BLaER1 (cell line): ENCODE measurements around the gene KIAA2012.

Experiments
- H3K27ac ChIP-seq: shearing (Covaris generic); formaldehyde crosslinking; 2 replicates; pipeline ENCODE4 v1.8.1; 2022
- H3K27me3 ChIP-seq: shearing (Covaris generic); formaldehyde crosslinking; 2 replicates; pipeline ENCODE4 v1.8.1; 2022
- H3K36me3 ChIP-seq: shearing (Covaris generic); formaldehyde crosslinking; 2 replicates; pipeline ENCODE4 v1.8.1; 2022
- H3K4me1 ChIP-seq: shearing (Covaris generic); formaldehyde crosslinking; 2 replicates; pipeline ENCODE4 v1.8.1; 2022
- H3K4me2 ChIP-seq: shearing (Covaris generic); formaldehyde crosslinking; 2 replicates; pipeline ENCODE4 v1.8.1; 2022
- H3K4me3 ChIP-seq: shearing (Covaris generic); formaldehyde crosslinking; 2 replicates; pipeline ENCODE4 v1.8.1; 2022
- H3K9ac ChIP-seq: shearing (Covaris generic); formaldehyde crosslinking; 2 replicates; pipeline ENCODE4 v1.8.1; 2022
- H3K9me3 ChIP-seq: shearing (Covaris generic); formaldehyde crosslinking; 2 replicates; pipeline ENCODE4 v1.8.1; 2022
- H4K20me1 ChIP-seq: shearing (Covaris generic); formaldehyde crosslinking; 2 replicates; pipeline ENCODE4 v1.8.1; 2022
- Cebpa-rat ChIP-seq: shearing (Covaris generic); IDR thresholded peaks from 2 replicates; pipeline ENCODE4 v1.8.1; 2022

KIAA2012 gene

DNA sequence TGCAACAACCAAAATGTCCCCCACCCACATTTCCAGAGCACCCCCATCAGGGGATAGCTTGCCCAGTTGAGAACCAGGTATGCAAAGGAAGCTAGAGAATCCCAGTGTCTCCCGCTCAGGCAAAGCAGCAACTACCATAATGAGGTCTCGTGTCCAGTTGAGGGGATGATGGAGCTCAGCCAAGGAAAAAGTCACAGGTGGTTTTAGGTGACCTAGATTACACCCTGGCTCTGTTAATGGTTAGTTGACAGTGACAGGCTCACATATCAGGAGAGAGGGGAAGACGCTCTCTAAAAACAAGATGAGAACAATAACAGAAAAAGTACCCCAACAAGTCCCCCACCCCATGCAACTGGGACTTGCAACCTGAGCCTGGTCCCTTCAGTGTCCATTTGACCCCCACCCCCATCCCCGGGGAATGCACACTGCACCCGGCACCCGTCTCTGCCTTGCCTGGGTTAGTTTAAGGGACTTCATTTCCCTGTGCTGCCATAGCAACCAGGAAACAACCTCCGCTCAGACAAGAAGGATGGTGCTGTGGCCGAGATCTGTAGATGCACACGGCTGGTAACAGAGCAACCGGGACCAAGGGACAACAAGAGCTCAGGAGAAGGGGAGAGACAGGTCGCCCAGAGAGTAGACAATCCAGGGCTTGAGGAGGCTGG is at the start of gene KIAA2012:
TSS of gene KIAA2012 (plus strand) at position 519 of the 665 bp plus-strand sequence. CDS start 373 bp downstream, outside the sequence.
- no peaks in the 10 kb centered on the region for H3K4me1 ChIP-seq
- H3K4me2 ChIP-seq = no peak within 1 kb of the TSS
- H3K4me3 ChIP-seq = no peak within 1 kb of the TSS
- no peaks in the 10 kb centered on the region for H3K36me3 ChIP-seq
- H3K27ac ChIP-seq = no peak within 1 kb of the TSS
- no peaks in the 10 kb centered on the region for H4K20me1 ChIP-seq
- H3K9me3 ChIP-seq = no peaks in the 10 kb centered on the region
- TF ChIP-seq Cebpa-rat = no peak
- H3K27me3 ChIP-seq = no peaks in the 10 kb centered on the region
- H3K9ac ChIP-seq = no peak within 1 kb of the TSS

DNA sequence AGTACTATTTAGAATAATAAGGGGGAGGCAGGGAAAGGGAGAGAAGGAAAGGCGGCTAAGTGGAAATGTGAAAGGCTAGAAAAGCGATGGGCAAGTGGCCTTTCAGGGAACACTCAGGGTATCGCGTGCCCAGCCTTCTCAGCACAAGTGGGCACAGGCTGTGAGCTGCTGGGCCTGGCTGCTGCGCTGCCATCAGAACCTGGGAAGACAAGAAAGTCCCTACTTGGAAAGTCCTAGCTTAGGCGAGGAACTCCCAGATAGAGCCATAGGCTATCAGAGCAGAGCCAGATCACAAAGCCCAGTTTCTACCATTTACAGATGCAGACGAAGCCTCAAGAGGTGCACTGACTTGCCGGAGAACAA is 49.2 kb upstream of the KIAA2012 start:
- no peak for TF ChIP-seq Cebpa-rat
- no peak overlapping the region for H3K27ac ChIP-seq
- no peak overlapping the region for H3K4me2 ChIP-seq
- no peaks in the 10 kb centered on the region for H3K4me1 ChIP-seq
- no peak overlapping the region for H3K4me3 ChIP-seq
- H3K9me3 ChIP-seq = no peaks in the 10 kb centered on the region
- no peaks in the 10 kb centered on the region for H3K27me3 ChIP-seq
- no peaks in the 10 kb centered on the region for H4K20me1 ChIP-seq
- H3K36me3 ChIP-seq = no peaks in the 10 kb centered on the region
- no peak overlapping the region for H3K9ac ChIP-seq

DNA sequence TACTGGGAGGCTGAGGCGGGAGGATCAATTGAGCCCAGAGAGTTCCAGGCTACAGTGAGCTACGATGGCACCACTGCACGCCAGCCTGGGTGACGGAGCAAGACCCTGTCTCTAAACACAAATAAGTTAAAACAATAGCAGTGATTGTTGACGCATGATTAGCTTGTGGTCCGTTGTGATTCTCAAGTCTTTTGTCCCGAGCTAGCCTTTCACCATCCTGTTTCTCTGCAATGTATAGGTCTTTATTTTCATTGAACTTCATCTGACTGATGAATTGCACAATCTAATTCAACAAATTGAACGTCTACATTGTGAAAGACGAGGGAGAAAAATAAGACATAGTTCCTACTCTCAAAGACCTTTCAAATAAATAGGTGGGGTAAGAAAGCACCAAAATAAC is 48.2 kb upstream of the KIAA2012 start:
- H3K9ac ChIP-seq = no peak overlapping the region
- H4K20me1 ChIP-seq = no peaks in the 10 kb centered on the region
- H3K9me3 ChIP-seq = no peaks in the 10 kb centered on the region
- no peaks in the 10 kb centered on the region for H3K36me3 ChIP-seq
- H3K27ac ChIP-seq = no peak overlapping the region
- no peak for TF ChIP-seq Cebpa-rat
- H3K27me3 ChIP-seq = no peaks in the 10 kb centered on the region
- no peak overlapping the region for H3K4me2 ChIP-seq
- H3K4me1 ChIP-seq = no peaks in the 10 kb centered on the region
- H3K4me3 ChIP-seq = no peak overlapping the region

DNA sequence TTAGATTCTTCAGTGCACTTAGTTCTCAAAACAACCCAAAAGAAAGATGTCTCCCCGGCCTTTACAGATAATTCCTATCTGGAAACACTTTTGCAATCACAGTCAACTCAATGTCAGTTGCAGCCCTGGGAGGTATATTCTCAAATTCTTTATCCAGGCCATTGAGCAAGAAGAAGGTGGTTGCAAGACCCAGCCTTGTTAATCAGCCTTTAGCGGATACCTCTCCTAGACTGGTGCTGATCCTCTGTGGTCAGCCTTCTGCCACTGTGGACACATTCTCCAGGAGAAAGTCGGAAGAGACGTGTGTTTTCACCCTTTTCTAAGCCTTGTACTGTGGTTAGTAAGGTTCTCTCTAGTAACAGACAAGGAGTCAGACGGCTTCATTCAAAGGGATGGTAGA is 47.2 kb upstream of the KIAA2012 start:
- Histone ChIP-seq H3K27me3 (0 out of 2 replicates have a peak, but pooled peaks cover under 1% of the 10 kb centered on the region), H3K9ac (no peak overlapping the region), H3K4me1 (no peaks in the 10 kb centered on the region), H4K20me1 (no peaks in the 10 kb centered on the region), H3K4me2 (no peak overlapping the region), H3K9me3 (no peaks in the 10 kb centered on the region), H3K27ac (no peak overlapping the region), H3K36me3 (no peaks in the 10 kb centered on the region), H3K4me3 (no peak overlapping the region)
- no peak for TF ChIP-seq Cebpa-rat

DNA sequence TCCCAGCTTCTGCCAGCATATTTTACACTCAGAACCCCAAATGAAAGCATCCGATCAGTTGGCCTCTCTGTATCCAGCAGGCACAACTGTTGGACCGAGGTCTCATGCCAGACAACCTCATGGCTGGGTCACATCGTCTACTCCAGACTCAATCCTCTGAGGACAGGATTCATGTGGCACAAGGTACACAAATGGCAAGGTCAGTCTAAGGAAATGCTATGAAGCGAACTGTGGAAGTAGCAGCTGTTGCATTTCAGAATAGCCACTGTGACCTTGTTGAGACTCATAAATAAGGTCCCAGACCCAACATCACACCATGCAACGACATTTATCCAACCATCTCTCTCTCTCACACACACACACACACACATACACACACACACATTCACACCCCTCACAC is 46.5 kb upstream of the KIAA2012 start:
- Histone ChIP-seq H3K9ac (no peak overlapping the region), H3K4me3 (no peak overlapping the region), H3K4me1 (no peaks in the 10 kb centered on the region), H3K36me3 (no peaks in the 10 kb centered on the region), H4K20me1 (no peaks in the 10 kb centered on the region), H3K9me3 (no peaks in the 10 kb centered on the region), H3K4me2 (no peak overlapping the region), H3K27ac (no peak overlapping the region), H3K27me3 (peaks cover 7% of the 10 kb centered on the region; the same call in 1 of the 2 replicates)
- no peak for TF ChIP-seq Cebpa-rat

DNA sequence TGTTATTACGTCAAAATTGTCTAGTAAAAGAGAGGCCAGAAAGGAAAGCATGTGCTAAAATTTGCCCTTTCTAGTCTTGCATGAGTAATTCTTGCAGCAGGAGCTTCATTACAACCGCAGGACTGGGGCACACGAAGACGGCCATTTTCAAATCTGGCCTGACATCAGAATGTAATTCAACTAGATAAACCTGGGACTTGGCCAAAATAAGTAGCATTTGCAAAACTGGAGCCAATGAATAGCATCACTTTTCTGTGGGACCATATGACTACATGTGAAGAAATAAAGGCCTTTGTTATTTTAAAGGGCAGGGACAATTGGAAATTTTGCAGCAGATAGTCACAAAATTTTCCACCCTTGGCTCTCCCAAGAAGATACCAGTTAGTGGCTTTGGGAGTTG is 42.4 kb upstream of the KIAA2012 start:
- no peak overlapping the region for H3K9ac ChIP-seq
- peaks cover 15% of the 10 kb centered on the region for H4K20me1 ChIP-seq
- no peak for TF ChIP-seq Cebpa-rat
- H3K4me2 ChIP-seq = no peak overlapping the region
- no peak overlapping the region for H3K27ac ChIP-seq
- H3K36me3 ChIP-seq = no peaks in the 10 kb centered on the region
- no peaks in the 10 kb centered on the region for H3K9me3 ChIP-seq
- no peak overlapping the region for H3K4me3 ChIP-seq
- peaks cover 22% of the 10 kb centered on the region for H3K4me1 ChIP-seq
- peaks cover 42% of the 10 kb centered on the region for H3K27me3 ChIP-seq

DNA sequence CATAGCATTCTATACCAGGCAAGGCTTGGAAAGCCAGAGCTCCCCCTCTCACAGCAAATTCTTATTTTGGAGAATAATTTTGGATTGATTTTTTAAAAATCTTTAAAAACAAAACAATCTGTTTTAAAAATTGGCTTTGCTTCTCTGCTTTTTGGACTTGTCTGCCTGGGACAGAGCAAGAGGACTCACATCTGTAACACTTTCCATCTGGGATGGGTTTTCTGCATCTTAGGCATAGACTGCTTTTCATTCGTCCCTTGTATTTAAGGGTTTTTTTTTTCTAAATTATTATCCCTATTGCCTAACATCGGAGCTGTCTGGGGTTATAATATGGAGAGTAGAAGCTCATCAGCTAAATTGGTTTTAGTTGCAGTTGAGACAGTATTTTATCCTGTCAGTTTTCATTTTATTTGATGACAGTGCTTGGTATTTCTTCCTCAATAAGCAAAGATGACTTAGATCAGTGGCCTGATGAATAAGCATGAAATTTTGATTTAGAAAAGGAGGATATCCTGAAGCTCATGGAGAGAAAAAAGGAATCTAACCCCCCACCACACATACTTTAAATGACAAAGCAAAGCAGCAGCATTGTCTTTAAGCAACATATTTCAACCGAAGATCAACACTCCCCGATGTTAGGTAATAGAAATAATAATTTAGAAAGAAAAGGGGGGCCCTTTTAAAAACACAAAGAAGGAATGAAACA is 41.7 kb upstream of the KIAA2012 start:
- H3K9me3 ChIP-seq = no peaks in the 10 kb centered on the region
- H4K20me1 ChIP-seq = peaks cover 18% of the 10 kb centered on the region
- peaks cover 49% of the 10 kb centered on the region for H3K27me3 ChIP-seq
- H3K4me1 ChIP-seq = peaks cover 23% of the 10 kb centered on the region
- no peak overlapping the region for H3K27ac ChIP-seq
- H3K4me2 ChIP-seq = no peak overlapping the region
- TF ChIP-seq Cebpa-rat = no peak
- H3K36me3 ChIP-seq = no peaks in the 10 kb centered on the region
- no peak overlapping the region for H3K4me3 ChIP-seq
- no peak overlapping the region for H3K9ac ChIP-seq

DNA sequence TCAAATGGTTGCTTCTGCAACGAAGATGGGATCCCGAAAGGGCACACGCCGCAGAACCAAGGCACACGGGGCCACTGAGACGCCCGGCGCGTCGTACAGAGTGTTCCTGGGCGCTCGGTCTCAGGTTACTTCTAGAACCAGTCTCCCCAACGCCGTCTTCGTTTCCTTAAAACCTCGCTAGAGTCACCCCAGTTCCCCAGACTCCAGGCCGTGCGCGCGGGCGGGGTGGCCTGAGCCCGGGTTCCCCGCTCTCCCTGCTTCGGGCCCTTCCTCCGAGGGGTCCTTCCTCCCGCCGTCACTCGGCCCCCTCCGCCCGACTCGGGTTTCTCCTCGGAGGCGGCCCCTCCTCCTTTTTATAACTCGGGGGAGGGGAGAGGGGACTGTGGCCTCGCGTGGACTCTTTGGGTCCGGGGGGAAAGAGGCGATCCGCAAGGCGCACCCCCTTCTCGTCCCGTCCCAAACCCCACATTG is 40.2 kb upstream of the KIAA2012 start:
- Histone ChIP-seq H3K27me3 (peaks cover 64% of the 10 kb centered on the region), H3K9ac (peak overlapping the region; percentile 76), H4K20me1 (peaks cover 18% of the 10 kb centered on the region), H3K4me3 (peak overlapping the region; percentile 86), H3K9me3 (no peaks in the 10 kb centered on the region), H3K4me2 (peak overlapping the region; percentile 92), H3K36me3 (no peaks in the 10 kb centered on the region), H3K27ac (peak overlapping the region; percentile 39; the same call in 1 of the 2 replicates), H3K4me1 (peaks cover 31% of the 10 kb centered on the region)
- no peak for TF ChIP-seq Cebpa-rat

DNA sequence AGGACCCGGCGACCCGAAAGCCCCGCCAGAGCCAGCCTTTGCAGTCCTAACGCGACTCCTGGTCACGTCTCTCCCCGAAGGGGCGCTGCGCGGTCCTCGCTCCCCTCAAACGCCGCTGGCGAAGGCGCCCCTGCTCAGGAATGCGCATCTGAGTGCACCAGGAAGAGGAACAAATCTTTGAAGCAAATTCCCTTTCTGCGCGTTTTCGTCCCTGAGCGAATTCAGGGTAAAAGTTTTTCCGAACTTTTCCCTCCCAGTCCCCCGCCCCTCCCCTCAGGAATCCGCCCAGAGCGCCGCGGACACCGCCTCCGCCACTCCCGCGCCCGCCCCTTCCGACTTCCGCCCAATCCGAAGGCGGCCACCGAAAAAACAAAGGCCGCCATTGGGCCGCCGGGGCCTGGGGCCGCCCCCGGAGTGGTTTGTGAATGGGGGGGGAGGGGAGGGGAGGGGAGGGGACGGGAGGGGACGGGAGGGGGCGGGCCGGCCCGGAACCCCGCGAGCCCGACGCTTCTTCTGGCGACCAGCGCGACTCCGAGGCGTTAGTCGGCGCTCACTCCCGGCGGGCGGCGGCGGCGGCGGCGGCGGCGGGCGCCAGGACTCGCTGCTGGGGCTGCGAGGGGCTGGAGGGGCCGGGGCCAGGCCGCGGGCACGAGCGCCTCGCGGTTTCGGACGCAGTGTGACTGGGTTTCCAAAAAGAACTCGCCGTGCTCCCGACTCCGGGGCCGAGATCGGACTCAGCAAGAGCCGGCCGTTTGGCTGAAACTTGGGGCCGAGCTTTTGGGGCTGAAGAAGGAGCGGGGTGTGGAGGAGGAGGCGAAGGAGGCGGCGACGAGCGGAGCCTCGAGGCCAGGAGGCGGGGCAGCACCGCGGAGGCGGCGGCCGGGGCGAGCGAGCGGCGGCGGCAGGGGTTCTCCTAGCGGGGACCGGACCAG is 39.5 kb upstream of the KIAA2012 start, which contains the start of gene FZD7:
TSS of gene FZD7 (plus strand) at position 539 of the 932 bp plus-strand sequence. CDS start 793 bp downstream, outside the sequence.
- H3K27ac ChIP-seq = peak within 1 kb of the TSS; percentile 62

More for the DNA sequence above, 39.5 kb upstream of the KIAA2012 start, which contains the start of gene FZD7:
- peaks cover 18% of the 10 kb centered on the region for H4K20me1 ChIP-seq
- no peaks in the 10 kb centered on the region for H3K9me3 ChIP-seq
- peaks cover 64% of the 10 kb centered on the region for H3K27me3 ChIP-seq
- H3K9ac ChIP-seq = peak within 1 kb of the TSS; percentile 80
- peak within 1 kb of the TSS; percentile 86 for H3K4me3 ChIP-seq
- no peak for TF ChIP-seq Cebpa-rat
- H3K4me1 ChIP-seq = peaks cover 31% of the 10 kb centered on the region
- H3K36me3 ChIP-seq = no peaks in the 10 kb centered on the region
- H3K4me2 ChIP-seq = peak within 1 kb of the TSS; percentile 97
